KOPT-K1 (cell line): ENCODE results near the gene MPP2.
"Not testable (repeated sequence)": the region's sequence is repeated elsewhere in the genome, so short reads cannot be mapped to it uniquely, and the experiment has no call there.

ENCODE experiments used
- H3K27ac ChIP-seq: fragments of 200-600 bp; sonication (generic); 2 replicates; pipeline ENCODE4 v1.5.1; 2016; ENCODE audit warnings: antibody characterized with exemption, mild to moderate bottlenecking, low read depth, low read length; ENCODE audit not compliant: poor library complexity, severe bottlenecking
- H3K36me3 ChIP-seq: fragments of 200-600 bp; sonication (generic); 2 replicates; pipeline ENCODE4 v1.5.1; 2017; ENCODE audit warnings: antibody characterized with exemption, mild to moderate bottlenecking, low read length, moderate library complexity; ENCODE audit not compliant: insufficient read depth
- H3K9me3 ChIP-seq: fragments of 200-600 bp; sonication (generic); 2 replicates; pipeline ENCODE4 v1.5.1; 2017; ENCODE audit warnings: antibody characterized with exemption, low read length, mild to moderate bottlenecking; ENCODE audit not compliant: insufficient read depth, poor library complexity, severe bottlenecking

Gene MPP2

GRCh38 chr17:43900183-43900857, 7.0 kb downstream of the MPP2 start:
- no peaks in the 10 kb centered on the region for H3K9me3 ChIP-seq
- H3K36me3 ChIP-seq = no peaks in the 10 kb centered on the region
- H3K27ac ChIP-seq = no peak overlapping the region

- Histone ChIP-seq H3K9me3 (no peaks in the 10 kb centered on the region), H3K36me3 (no peaks in the 10 kb centered on the region), H3K27ac (no peak overlapping the region)
These were observed 8.9 kb downstream of the MPP2 start for GRCh38 chr17:43898446-43898845.

GRCh38 chr17:43897831-43898230, 9.5 kb downstream of the MPP2 start:
- no peak overlapping the region for H3K27ac ChIP-seq
- H3K36me3 ChIP-seq = no peaks in the 10 kb centered on the region
- no peaks in the 10 kb centered on the region for H3K9me3 ChIP-seq

DNA sequence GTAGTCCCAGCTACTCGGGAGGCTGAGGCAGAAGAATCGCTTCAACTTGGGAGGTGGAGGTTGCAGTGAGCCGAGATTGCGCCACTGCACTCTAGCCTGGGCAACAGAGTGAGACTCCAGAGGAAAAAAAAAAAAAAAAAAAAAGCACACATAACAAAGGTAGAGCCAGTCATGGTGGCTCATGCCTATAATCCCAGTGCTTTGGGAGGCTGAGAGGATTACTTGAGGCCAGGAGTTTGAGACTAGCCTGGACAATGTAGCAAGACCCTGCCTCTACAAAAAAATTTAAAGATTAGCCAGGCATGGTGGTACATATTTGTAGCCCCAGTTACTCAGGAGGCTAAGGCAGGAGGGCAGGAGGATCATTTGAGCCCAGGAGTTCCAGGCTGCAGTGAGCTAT, 12.8 kb downstream of the MPP2 start:
- H3K27ac ChIP-seq, H3K36me3 ChIP-seq, H3K9me3 ChIP-seq: not testable (repeated sequence)

DNA sequence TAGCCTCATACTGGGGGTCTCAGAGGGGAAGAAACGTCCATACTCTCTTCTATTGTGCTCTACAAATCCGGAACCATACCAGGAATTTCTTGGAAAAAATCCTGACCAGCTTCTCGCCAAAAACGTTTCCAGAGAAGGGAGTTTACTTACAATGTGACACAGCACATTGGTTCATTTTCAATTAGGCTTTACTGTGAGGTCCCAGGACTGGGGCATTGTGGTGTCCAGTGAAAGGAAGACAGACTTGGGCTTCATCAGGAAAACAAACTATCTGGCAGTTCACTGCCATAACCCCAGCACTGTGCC, 14.7 kb downstream of the MPP2 start:
- Histone ChIP-seq H3K27ac (no peak overlapping the region), H3K36me3 (no peaks in the 10 kb centered on the region), H3K9me3 (no peaks in the 10 kb centered on the region)

- Histone ChIP-seq H3K27ac (no peak overlapping the region), H3K9me3 (no peaks in the 10 kb centered on the region), H3K36me3 (no peaks in the 10 kb centered on the region)
These were observed 15.3 kb downstream of the MPP2 start for GRCh38 chr17:43891851-43892646.

- no peak overlapping the region for H3K27ac ChIP-seq
- no peaks in the 10 kb centered on the region for H3K9me3 ChIP-seq
- H3K36me3 ChIP-seq = no peaks in the 10 kb centered on the region
These were observed 17.1 kb downstream of the MPP2 start for GRCh38 chr17:43890240-43890639.

DNA sequence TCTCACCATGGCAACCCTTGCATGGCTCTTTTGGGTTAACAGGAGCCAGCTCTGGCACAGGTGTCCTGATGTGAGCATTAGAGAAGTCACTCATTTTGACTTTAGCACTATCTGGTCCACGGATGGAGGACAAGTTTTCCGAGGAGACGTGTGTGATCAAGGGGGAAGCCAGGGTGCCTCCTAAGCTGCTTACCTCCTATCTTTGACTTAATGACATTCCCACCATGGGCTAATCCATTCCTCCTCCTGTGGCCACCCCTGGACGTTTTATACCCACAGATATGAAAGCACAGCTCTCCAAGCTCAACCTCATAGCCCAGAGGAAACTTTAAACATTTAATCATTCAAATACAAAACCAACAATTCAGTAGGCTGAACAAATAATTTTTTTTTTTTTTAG, 18.8 kb downstream of the MPP2 start:
- no peaks in the 10 kb centered on the region for H3K9me3 ChIP-seq
- H3K27ac ChIP-seq = no peak overlapping the region
- H3K36me3 ChIP-seq = no peaks in the 10 kb centered on the region

DNA sequence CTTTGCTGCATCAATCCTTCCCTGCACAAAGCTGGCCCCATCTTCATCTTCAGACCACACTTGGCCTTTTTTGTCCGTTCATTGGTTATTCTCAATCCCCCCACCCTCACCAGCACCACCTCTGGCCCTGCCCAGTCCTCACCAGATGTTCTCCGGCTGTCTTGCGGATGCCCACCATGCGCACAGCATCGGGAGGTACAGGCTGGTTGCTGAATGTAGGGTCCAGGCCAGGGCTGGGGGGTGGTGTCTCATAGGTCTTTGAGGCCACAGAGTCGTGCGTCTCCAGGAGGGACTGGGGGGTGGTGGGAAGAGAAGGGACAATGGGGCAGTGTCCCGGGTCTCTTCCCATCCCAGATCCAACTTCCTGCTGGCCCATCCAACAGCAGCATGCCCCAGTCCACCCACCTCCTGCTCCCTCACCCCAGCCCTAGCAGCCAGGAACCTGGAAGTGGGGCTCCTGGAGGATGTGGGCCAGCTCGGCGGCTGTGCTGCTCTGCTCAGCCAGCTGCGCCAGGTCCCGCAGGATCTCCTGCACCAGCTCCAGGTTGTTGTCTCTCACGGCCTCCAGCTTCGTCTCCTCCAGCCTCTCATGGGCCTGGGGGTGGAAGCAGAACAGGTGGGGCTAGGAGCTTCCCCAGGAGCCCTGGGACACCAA, 24.4 kb downstream of the MPP2 start:
- H3K27ac ChIP-seq = no peak overlapping the region
- no peaks in the 10 kb centered on the region for H3K9me3 ChIP-seq
- H3K36me3 ChIP-seq = no peaks in the 10 kb centered on the region

- Histone ChIP-seq H3K36me3 (no peaks in the 10 kb centered on the region), H3K9me3 (no peaks in the 10 kb centered on the region), H3K27ac (no peak overlapping the region)
These were observed 25.4 kb downstream of the MPP2 start for GRCh38 chr17:43881758-43882505.

GRCh38 chr17:43881181-43881580, 26.2 kb downstream of the MPP2 start:
- no peaks in the 10 kb centered on the region for H3K9me3 ChIP-seq

GRCh38 chr17:43880420-43880991, 26.8 kb downstream of the MPP2 start:
- Histone ChIP-seq H3K27ac (no peak overlapping the region), H3K36me3 (no peaks in the 10 kb centered on the region), H3K9me3 (no peaks in the 10 kb centered on the region)

More at GRCh38 chr17:43881181-43881580, 26.2 kb downstream of the MPP2 start:
- Histone ChIP-seq H3K36me3 (no peaks in the 10 kb centered on the region), H3K27ac (no peak overlapping the region)

DNA sequence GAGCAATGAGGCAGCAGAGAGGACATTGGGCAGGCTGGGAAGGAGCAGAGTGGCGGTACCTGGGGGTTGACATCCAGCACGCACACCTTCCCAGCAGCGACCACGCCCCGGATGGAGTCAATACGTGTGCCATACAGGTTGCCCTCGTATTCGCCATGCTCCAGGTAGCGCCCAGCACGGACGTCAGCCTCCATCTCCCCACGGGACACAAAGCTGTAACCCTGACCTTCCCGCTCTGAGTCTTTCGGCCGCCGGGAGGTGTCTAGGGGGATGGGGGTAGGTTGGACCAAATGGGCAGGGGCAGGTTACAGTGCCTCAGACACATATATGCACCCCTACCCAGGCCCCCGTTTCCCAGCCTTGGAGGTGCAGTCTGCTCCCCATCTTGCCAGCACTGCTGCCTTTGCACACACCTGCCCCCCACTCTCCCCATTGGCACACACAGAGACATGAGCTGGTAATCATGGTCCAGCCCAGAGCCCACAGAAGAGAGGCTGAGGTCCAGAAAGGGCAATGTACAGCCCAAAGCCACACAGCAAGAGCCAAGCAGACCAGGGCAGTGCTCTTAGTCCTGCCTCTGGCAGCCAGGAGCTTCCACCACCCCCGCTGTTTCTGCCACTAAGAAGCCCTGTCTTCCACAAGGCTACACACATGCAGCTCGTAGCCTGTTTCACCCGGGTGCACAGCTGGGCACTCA, 27.5 kb downstream of the MPP2 start:
- Histone ChIP-seq H3K36me3 (no peaks in the 10 kb centered on the region), H3K27ac (no peak overlapping the region), H3K9me3 (no peaks in the 10 kb centered on the region)
